Smooth muscle cell (in vitro differentiated cells): ENCODE results near the gene MORN5. TPM values are rescaled to one million over a fixed set of nuclear protein-coding genes. Genes with fewer than 3 reads are reported as not detected.

Source experiments
- DNase-seq: peaks from one replicate; lab custom pipeline; 2025; ENCODE audit not compliant: unreplicated experiment; lab: John Stamatoyannopoulos, UW
- H2AFZ ChIP-seq: fragments of 200-600 bp; sonication (generic); 2 replicates; pipeline ENCODE4 v1.6.0; 2016; ENCODE audit warnings: antibody characterized with exemption, low read depth, mild to moderate bottlenecking
- H3F3A ChIP-seq: fragments of 200-600 bp; sonication (generic); 2 replicates; pipeline ENCODE4 v1.6.0; 2017; ENCODE audit warnings: antibody characterized with exemption, low read depth
- H3K27ac ChIP-seq: fragments of 200-600 bp; sonication (generic); 2 replicates; pipeline ENCODE4 v1.5.1; 2016; ENCODE audit warnings: low read depth, mild to moderate bottlenecking
- H3K27me3 ChIP-seq: fragments of 200-600 bp; sonication (generic); 2 replicates; pipeline ENCODE4 v1.6.1; 2016; ENCODE audit warnings: low read depth, mild to moderate bottlenecking
- H3K36me3 ChIP-seq: fragments of 200-600 bp; sonication (generic); 2 replicates; pipeline ENCODE4 v1.5.1; 2016; ENCODE audit warnings: low read depth
- H3K4me1 ChIP-seq: fragments of 200-600 bp; sonication (generic); 2 replicates; pipeline ENCODE4 v1.5.1; 2016; ENCODE audit warnings: low read depth
- H3K4me2 ChIP-seq: fragments of 200-600 bp; sonication (generic); 2 replicates; pipeline ENCODE4 v1.6.0; 2016; ENCODE audit warnings: mild to moderate bottlenecking
- H3K4me3 ChIP-seq: fragments of 200-600 bp; sonication (generic); 2 replicates; pipeline ENCODE4 v1.5.1; 2016; ENCODE audit warnings: mild to moderate bottlenecking
- H3K79me2 ChIP-seq: fragments of 200-600 bp; sonication (generic); 2 replicates; pipeline ENCODE4 v1.6.0; 2016; ENCODE audit warnings: low read depth, mild to moderate bottlenecking
- H3K9ac ChIP-seq: fragments of 200-600 bp; sonication (generic); 2 replicates; pipeline ENCODE4 v1.6.0; 2016; ENCODE audit warnings: low read depth
- H3K9me3 ChIP-seq: fragments of 200-600 bp; sonication (generic); replicated peaks from 2 replicates; pipeline ENCODE4 v1.5.1; 2016; ENCODE audit warnings: low read depth
- H4K20me1 ChIP-seq: fragments of 200-600 bp; sonication (generic); 2 replicates; pipeline ENCODE4 v1.6.0; 2016; ENCODE audit warnings: low read depth
- WGBS: methylation state at CpG from one replicate; pipeline ENCODE4 v1.1.7; 2016; ENCODE audit warnings: low lambda C conversion rate; 5-methylcytosine and 5-hydroxymethylcytosine counted together
- polyA plus RNA-seq: library from polyadenylated mRNA; unstranded; fragments of >200 nt; fragmentation: Nextera tagmentation; extraction: Ambion mirVana; gene quantifications from 2 replicates; pipeline ENCODE4 v1.2.1, GENCODE V29; 2016
- total RNA-seq: library from RNA; depleted of rRNA; stranded (reverse); fragments of >200 nt; gene quantifications from 2 replicates; pipeline ENCODE4 v1.2.3, GENCODE V29; 2014
- TF ChIP-seq, protein P1 (sequence below): fragments of 200-600 bp; sonication (generic); IDR thresholded peaks from 2 replicates; pipeline ENCODE4 v1.5.1; 2017; ENCODE audit warnings: borderline replicate concordance, mild to moderate bottlenecking, antibody characterized with exemption; ENCODE audit not compliant: insufficient read depth, poor library complexity, severe bottlenecking

MORN5 gene
- total and polyA plus RNA-seq, 2 experiments from 2014 or later = not detected

DNA sequence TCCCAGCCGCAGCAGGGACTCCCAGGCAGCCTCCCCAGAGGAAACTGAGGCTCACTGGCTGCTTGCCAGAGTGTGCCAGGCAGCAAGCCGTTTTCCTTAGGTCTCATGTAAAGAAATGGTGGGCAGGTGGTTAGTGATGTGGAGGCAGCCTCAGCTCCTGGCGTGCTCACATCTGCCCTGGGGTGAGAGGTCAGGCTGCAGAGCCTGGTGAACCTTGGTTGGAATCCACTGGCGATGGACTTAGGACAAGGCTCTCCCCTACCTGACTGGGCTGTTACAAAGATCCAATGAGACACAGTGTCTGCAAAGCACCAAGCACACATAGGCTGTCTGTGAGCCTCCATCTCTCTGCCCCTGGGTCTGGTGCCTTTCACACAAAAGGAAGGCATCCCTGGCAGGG is 38.2 kb downstream of the MORN5 start:
- Histone ChIP-seq H3K4me2 (no peak overlapping the region), H3F3A (no peaks in the 10 kb centered on the region), H3K9me3 (no peaks in the 10 kb centered on the region), H3K4me1 (no peaks in the 10 kb centered on the region), H3K36me3 (no peaks in the 10 kb centered on the region), H3K27me3 (peaks cover 10% of the 10 kb centered on the region), H3K9ac (no peak overlapping the region), H4K20me1 (no peaks in the 10 kb centered on the region), H2AFZ (no peak overlapping the region), H3K79me2 (no peaks in the 10 kb centered on the region), H3K27ac (no peak overlapping the region), H3K4me3 (no peak overlapping the region)
- DNase-seq = no peak
- WGBS = 88% methylated on average over 4 of the region's 4 CpGs
- TF ChIP-seq, protein P1, sequence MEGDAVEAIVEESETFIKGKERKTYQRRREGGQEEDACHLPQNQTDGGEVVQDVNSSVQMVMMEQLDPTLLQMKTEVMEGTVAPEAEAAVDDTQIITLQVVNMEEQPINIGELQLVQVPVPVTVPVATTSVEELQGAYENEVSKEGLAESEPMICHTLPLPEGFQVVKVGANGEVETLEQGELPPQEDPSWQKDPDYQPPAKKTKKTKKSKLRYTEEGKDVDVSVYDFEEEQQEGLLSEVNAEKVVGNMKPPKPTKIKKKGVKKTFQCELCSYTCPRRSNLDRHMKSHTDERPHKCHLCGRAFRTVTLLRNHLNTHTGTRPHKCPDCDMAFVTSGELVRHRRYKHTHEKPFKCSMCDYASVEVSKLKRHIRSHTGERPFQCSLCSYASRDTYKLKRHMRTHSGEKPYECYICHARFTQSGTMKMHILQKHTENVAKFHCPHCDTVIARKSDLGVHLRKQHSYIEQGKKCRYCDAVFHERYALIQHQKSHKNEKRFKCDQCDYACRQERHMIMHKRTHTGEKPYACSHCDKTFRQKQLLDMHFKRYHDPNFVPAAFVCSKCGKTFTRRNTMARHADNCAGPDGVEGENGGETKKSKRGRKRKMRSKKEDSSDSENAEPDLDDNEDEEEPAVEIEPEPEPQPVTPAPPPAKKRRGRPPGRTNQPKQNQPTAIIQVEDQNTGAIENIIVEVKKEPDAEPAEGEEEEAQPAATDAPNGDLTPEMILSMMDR = no peak

DNA sequence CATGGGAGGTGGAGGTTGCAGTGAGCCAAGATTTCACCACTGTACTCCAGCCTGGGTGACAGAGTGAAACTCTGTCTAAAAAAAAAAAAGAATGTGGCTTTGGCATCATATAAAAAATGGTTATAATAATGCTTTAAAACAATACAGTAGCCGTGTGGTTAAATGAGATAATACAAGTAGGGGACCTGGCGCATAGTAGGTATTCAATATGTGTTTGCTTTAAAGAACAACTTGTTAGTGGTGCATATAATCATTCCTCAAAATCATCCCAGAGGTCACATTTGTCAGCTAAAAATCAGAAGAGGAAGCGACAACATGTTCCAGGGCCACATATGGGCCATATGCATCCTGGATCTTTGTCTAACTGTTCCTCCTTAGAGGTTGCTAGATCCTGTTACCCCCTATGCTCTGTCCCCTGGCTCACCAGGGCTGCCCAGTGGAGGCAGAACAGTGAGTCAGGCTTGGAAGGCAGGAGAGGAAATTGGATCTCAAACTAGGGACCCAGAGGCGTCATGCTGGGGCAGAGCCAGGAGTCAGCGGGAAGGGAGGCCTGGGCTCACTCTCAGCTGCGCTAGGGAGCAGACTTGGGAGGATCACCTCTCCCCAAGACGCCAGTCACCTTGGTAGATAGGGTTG is 41.4 kb downstream of the MORN5 start:
- H3K27me3 ChIP-seq = peaks cover 10% of the 10 kb centered on the region
- no peak overlapping the region for H3K27ac ChIP-seq
- no peak overlapping the region for H2AFZ ChIP-seq
- H3K4me2 ChIP-seq = no peak overlapping the region
- H3F3A ChIP-seq = no peaks in the 10 kb centered on the region
- H3K4me1 ChIP-seq = no peaks in the 10 kb centered on the region
- no peak for DNase-seq
- H3K36me3 ChIP-seq = no peaks in the 10 kb centered on the region
- no peak overlapping the region for H3K9ac ChIP-seq
- no peaks in the 10 kb centered on the region for H4K20me1 ChIP-seq
- TF ChIP-seq, protein P1 = no peak
- no peaks in the 10 kb centered on the region for H3K79me2 ChIP-seq
- H3K4me3 ChIP-seq = no peak overlapping the region
- 96% methylated on average over 7 of the region's 7 CpGs for WGBS
- no peaks in the 10 kb centered on the region for H3K9me3 ChIP-seq

DNA sequence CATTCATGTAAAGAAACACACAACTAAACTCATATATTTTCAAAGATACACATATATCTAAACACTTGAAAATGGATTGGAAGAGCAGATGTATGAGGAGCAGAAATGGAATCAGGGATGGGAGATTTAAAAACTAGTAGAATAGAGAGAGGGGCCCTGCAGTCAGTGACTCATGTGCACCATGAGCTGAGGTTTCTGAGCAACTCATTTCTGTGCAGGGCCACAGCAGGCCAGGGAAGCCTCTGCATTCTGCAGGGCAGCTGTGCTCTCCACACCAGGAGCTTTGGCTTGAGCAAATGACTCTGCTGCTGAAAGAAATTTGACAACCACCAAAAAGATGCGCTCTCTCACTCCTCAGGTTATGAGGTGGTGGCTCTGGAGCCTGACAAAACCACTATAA is 41.9 kb downstream of the MORN5 start:
- Histone ChIP-seq H3K27me3 (peaks cover 10% of the 10 kb centered on the region), H3K4me2 (no peak overlapping the region), H2AFZ (no peak overlapping the region), H3K9ac (no peak overlapping the region), H3K4me1 (no peaks in the 10 kb centered on the region), H3F3A (no peaks in the 10 kb centered on the region), H3K9me3 (no peaks in the 10 kb centered on the region), H3K36me3 (no peaks in the 10 kb centered on the region), H3K4me3 (no peak overlapping the region), H3K79me2 (no peaks in the 10 kb centered on the region), H4K20me1 (no peaks in the 10 kb centered on the region), H3K27ac (no peak overlapping the region)
- TF ChIP-seq, protein P1 = no peak
- DNase-seq = no peak
- 92% methylated on average over 1 of the region's 1 CpG for WGBS

DNA sequence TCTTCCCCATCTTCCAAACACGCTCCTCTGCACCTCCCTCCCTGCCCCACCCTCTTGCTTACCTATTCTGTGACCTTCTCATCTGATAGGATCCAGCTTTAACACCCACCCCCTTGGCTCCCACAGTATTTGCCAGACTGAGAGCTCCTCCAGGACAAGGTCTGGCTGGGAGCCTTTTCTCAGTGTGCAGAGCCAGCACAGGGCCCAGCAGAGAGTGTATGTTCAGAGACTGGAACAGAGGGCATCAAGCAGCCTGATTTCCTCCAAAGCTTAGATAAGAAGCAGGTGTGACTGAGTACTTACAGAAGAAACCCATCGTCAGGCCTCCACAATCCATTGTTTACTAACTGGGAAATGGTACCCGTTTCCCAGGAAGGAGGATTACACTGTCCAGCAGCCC is 42.4 kb downstream of the MORN5 start:
- H2AFZ ChIP-seq = no peak overlapping the region
- TF ChIP-seq, protein P1 = no peak
- H3K36me3 ChIP-seq = no peaks in the 10 kb centered on the region
- no peaks in the 10 kb centered on the region for H3K79me2 ChIP-seq
- DNase-seq = no peak
- H3K9me3 ChIP-seq = no peaks in the 10 kb centered on the region
- no peak overlapping the region for H3K27ac ChIP-seq
- H4K20me1 ChIP-seq = no peaks in the 10 kb centered on the region
- H3K4me1 ChIP-seq = no peaks in the 10 kb centered on the region
- H3F3A ChIP-seq = no peaks in the 10 kb centered on the region
- no peak overlapping the region for H3K9ac ChIP-seq
- H3K4me3 ChIP-seq = no peak overlapping the region
- H3K4me2 ChIP-seq = no peak overlapping the region
- 50% methylated on average over 3 of the region's 3 CpGs for WGBS
- H3K27me3 ChIP-seq = peaks cover 11% of the 10 kb centered on the region
